Tibial artery (tissue), 4 donors: ENCODE data around the gene SLC2A13.

Experiments
- DNase-seq, 2 donors: peaks; one replicate each; pipeline ENCODE4 v3.0.0-alpha.2; 2019
- H3K27ac ChIP-seq, 2 donors: fragments of 200-600 bp; sonication (generic) in 1 of 2; 1 replicate in 1 of 2; 2 replicates in 1 of 2; pipeline ENCODE4 v1.5.1; 2018 to 2019; ENCODE audit warnings: mild to moderate bottlenecking in 1 of 2
- H3K27me3 ChIP-seq, 2 donors: fragments of 200-600 bp; sonication (generic) in 1 of 2; one replicate each; pipeline versions ENCODE4 v1.5.1 to v1.6.0; 2016 to 2019
- H3K36me3 ChIP-seq, 3 donors: fragments of 200-600 bp; sonication (generic) in 2 of 3; one replicate each; pipeline ENCODE4 v1.5.1; 2016 to 2019; ENCODE audit warnings: mild to moderate bottlenecking in 2 of 3
- H3K4me1 ChIP-seq, 4 donors: fragments of 200-600 bp; sonication (generic) in 2 of 4; 1 replicate in 3 of 4; 2 replicates in 1 of 4; pipeline ENCODE4 v1.5.1; 2016 to 2019
- H3K4me3 ChIP-seq, 2 donors: fragments of 200-600 bp; sonication (generic) in 1 of 2; 1 replicate in 1 of 2; 2 replicates in 1 of 2; pipeline ENCODE4 v1.5.1; 2018 to 2019; ENCODE audit warnings: mild to moderate bottlenecking in 2 of 2
- H3K9me3 ChIP-seq, 3 donors: fragments of 200-600 bp; sonication (generic) in 1 of 3; one replicate each; pipeline ENCODE4 v1.5.1; 2016 to 2019
- CTCF ChIP-seq, 2 experiments: fragments of 200-600 bp in 1 of 2; fragments of 450-650 bp in 1 of 2; IDR thresholded peaks; one replicate each; pipeline ENCODE4 v1.5.1; 2017 to 2019; ENCODE audit warnings: antibody characterized with exemption in 2 of 2, mild to moderate bottlenecking in 1 of 2, moderate library complexity in 1 of 2
- intact Hi-C: fragments of 100-400 bp; cut with DNase I; formaldehyde crosslinking; loops from one replicate; pipeline ENCODE4 v1.15.0; 2023; ENCODE audit warnings: low total_unique reads

Gene SLC2A13

GRCh38 chr12:40137252-40137651 lies 31.4 kb upstream of the SLC2A13 start:
- intact Hi-C loops, result no loop called here
- Histone ChIP-seq H3K27ac (no peak overlapping the region), H3K4me1 (no peaks in the 10 kb centered on the region), H3K4me3 (no peak overlapping the region), H3K36me3 (no peaks in the 10 kb centered on the region), H3K27me3 (no peaks in the 10 kb centered on the region), H3K9me3 (no peaks in the 10 kb centered on the region)
- DNase-seq, result no peak
- TF ChIP-seq CTCF (IDR thresholded peaks at IDR 0.05), result no peak

DNA sequence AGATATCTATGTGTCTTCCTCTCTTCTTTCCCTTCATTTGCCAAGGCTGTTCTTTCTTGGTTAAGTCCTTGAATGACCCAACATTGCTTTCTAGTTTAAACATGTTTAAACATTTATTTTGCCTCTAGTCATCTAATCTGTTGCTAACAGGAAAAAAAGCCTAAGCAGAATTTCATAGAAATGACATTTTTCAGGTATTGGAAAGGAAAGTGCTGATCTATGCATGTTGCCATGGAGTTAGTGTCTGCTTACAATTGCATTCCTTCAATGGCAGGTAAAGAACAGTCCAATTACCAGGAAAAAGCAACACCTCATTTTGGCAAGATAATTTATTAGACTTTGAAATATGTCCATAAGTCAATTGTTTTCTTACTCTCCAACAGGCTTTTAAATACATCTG lies 21.5 kb upstream of the SLC2A13 start:
- Histone ChIP-seq H3K4me3 (no peak overlapping the region), H3K27ac (no peak overlapping the region), H3K4me1 (no peaks in the 10 kb centered on the region), H3K27me3 (no peaks in the 10 kb centered on the region), H3K36me3 (no peaks in the 10 kb centered on the region), H3K9me3 (no peaks in the 10 kb centered on the region)
- TF ChIP-seq CTCF (IDR thresholded peaks at IDR 0.05), result no peak
- intact Hi-C loops, result no loop called here
- no peak for DNase-seq

- Histone ChIP-seq H3K9me3 (no peaks in the 10 kb centered on the region), H3K27ac (no peak overlapping the region), H3K36me3 (no peaks in the 10 kb centered on the region), H3K27me3 (no peaks in the 10 kb centered on the region), H3K4me3 (no peak overlapping the region), H3K4me1 (no peaks in the 10 kb centered on the region)
- intact Hi-C loops, result no loop called here
- DNase-seq, result no peak
- TF ChIP-seq CTCF (IDR thresholded peaks at IDR 0.05), result no peak
These were observed 17.6 kb upstream of the SLC2A13 start for GRCh38 chr12:40123496-40123895.

DNA sequence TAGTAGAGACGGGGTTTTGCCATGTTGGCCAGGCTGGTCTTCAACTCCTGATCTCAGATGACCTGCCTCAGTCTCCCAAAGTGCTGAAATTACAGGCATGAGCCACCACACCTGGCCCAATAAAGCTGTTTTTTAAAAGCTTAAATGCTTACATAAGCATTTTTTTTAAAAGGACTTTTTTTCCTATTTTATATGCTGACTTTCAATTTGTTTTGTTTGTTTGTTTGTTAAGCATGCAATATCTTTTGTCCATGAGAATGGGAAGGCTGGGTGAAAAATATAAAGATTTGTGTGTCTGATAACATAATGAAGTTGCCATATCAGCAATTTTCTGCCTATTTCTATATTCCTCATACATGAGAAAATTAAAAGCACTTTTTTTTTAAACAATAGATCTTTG lies 17.0 kb upstream of the SLC2A13 start:
- H3K4me1 ChIP-seq, result no peaks in the 10 kb centered on the region
- no peak for DNase-seq
- H3K9me3 ChIP-seq, result no peaks in the 10 kb centered on the region
- no peaks in the 10 kb centered on the region for H3K27me3 ChIP-seq
- H3K4me3 ChIP-seq, result no peak overlapping the region
- H3K27ac ChIP-seq, result no peak overlapping the region
- intact Hi-C loops, result no loop called here
- no peaks in the 10 kb centered on the region for H3K36me3 ChIP-seq
- TF ChIP-seq CTCF (IDR thresholded peaks at IDR 0.05), result no peak

DNA sequence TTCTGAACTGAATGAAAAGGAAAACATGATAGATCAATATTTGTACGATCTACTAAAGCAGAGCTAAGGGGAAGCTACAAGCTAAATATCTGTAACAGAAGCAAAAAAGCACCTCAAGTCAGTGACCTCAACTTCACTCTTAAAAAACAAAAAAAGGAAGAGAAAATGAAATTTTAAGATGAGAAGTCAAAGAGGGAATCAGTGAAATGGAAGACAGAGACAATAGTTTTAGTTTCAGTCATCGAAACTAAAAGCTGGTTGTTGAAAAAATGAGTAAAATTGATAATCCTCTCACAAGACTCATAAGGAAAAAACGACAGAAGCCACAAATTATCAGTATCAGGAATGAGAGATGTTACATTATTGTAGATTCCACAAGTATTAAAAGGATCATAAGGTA lies 11.9 kb upstream of the SLC2A13 start:
- no peak for DNase-seq
- no peaks in the 10 kb centered on the region for H3K4me1 ChIP-seq
- H3K4me3 ChIP-seq, result no peak overlapping the region
- no peak overlapping the region for H3K27ac ChIP-seq
- no peaks in the 10 kb centered on the region for H3K27me3 ChIP-seq
- no peaks in the 10 kb centered on the region for H3K9me3 ChIP-seq
- TF ChIP-seq CTCF (IDR thresholded peaks at IDR 0.05), result no peak
- intact Hi-C loops, result loop anchor here (10.0 kb wide), 1 partner anchor 353 kb away; no protein-coding TSS in a partner anchor
- H3K36me3 ChIP-seq, result no peaks in the 10 kb centered on the region

DNA sequence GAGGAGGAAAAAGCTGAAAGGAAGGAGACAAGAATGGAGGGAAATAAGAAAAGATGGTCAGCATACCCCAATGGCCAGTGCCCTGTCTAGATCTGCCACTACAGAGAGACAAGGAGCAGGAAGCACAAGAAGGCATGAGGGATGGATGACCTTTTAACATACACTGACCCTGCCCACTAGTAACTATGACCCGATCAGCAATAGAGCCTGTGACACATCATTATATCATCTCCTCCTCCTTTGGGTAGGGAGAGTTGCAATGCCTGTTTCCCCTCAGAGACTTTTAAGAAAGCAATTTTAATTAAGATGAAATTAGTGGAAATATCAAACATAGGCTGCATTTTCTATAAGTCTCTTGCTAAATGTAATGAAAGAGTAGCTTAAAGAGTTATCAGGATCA lies 4.7 kb upstream of the SLC2A13 start:
- intact Hi-C loops, result loop anchor here (10.0 kb wide), 1 partner anchor 346 kb away; no protein-coding TSS in a partner anchor

More for the DNA sequence above, 4.7 kb upstream of the SLC2A13 start:
- Histone ChIP-seq H3K9me3 (no peaks in the 10 kb centered on the region), H3K4me3 (no peak overlapping the region), H3K36me3 (no peaks in the 10 kb centered on the region), H3K27ac (no peak overlapping the region), H3K27me3 (peaks cover 0 to 5% of the 10 kb centered on the region in 2 donors), H3K4me1 (peaks cover 0 to 5% (median 0%) of the 10 kb centered on the region in 4 donors)
- no peak for TF ChIP-seq CTCF (IDR thresholded peaks at IDR 0.05)
- no peak for DNase-seq
